ENCODE measurements around the gene RUNX3.

- TF ChIP-seq CTCF (IDR thresholded peaks at IDR 0.05 in 8 of 11, conservative IDR thresholded peaks at IDR 0.05 in 3 of 11) (no peak), POLR2A (IDR thresholded peaks at IDR 0.05) (no peak), POLR2AphosphoS5 (IDR thresholded peaks at IDR 0.05) (no peak)
Observed at GRCh38 chr1:24955779-24956365, 25.8 kb upstream of the RUNX3 start.
